Karpas-422 (cell line): ENCODE data around the gene TERB2. TPM values are rescaled to one million over a fixed set of nuclear protein-coding genes. Genes with fewer than 3 reads are reported as not detected.
"Not testable (repeated sequence)": the region's sequence is repeated elsewhere in the genome, so short reads cannot be mapped to it uniquely, and the experiment has no call there.

Experiments used
- DNase-seq: peaks from one replicate; pipeline ENCODE4 v3.0.0-alpha.2; 2015
- H2AFZ ChIP-seq: fragments of 200-600 bp; sonication (generic); 2 replicates; pipeline ENCODE4 v1.6.1; 2014; ENCODE audit warnings: antibody characterized with exemption, low read length, mixed read lengths
- H3K27ac ChIP-seq: fragments of 200-600 bp; sonication (generic); 2 replicates; pipeline ENCODE4 v1.5.1; 2014; ENCODE audit warnings: mild to moderate bottlenecking, low read length, moderate library complexity
- H3K27me3 ChIP-seq: fragments of 200-600 bp; sonication (generic); 2 replicates; pipeline ENCODE4 v1.6.1; 2014; ENCODE audit warnings: low read length, mixed read lengths
- H3K36me3 ChIP-seq: fragments of 200-600 bp; sonication (generic); 2 replicates; pipeline ENCODE4 v1.6.1; 2014; ENCODE audit warnings: low read length, mixed read lengths; ENCODE audit not compliant: insufficient read depth
- H3K4me1 ChIP-seq: fragments of 200-600 bp; sonication (generic); 2 replicates; pipeline ENCODE4 v1.6.1; 2014; ENCODE audit warnings: mild to moderate bottlenecking, low read length, mixed read lengths
- H3K4me2 ChIP-seq: fragments of 200-600 bp; sonication (generic); 2 replicates; pipeline ENCODE4 v1.6.1; 2014; ENCODE audit warnings: low read length, low read depth, mild to moderate bottlenecking; ENCODE audit not compliant: poor library complexity, severe bottlenecking
- H3K4me3 ChIP-seq: fragments of 200-600 bp; sonication (generic); 2 replicates; pipeline ENCODE4 v1.5.1; 2014; ENCODE audit warnings: mild to moderate bottlenecking, antibody characterized with exemption, low read length, mixed read lengths
- H3K79me2 ChIP-seq: fragments of 200-600 bp; sonication (generic); 2 replicates; pipeline ENCODE4 v1.6.1; 2014; ENCODE audit warnings: mild to moderate bottlenecking, low read length, mixed read lengths
- H3K9ac ChIP-seq: fragments of 200-600 bp; sonication (generic); 2 replicates; pipeline ENCODE4 v1.6.0; 2014; ENCODE audit warnings: low read length
- H3K9me2 ChIP-seq: fragments of 200-600 bp; sonication (generic), shearing (Covaris generic); replicated peaks from 2 replicates; pipeline ENCODE4 v1.6.0; 2014; ENCODE audit warnings: mild to moderate bottlenecking, low read length, moderate library complexity; ENCODE audit not compliant: insufficient read depth
- H3K9me3 ChIP-seq: fragments of 300-700, 200-600 bp; sonication (generic); 2 replicates; pipeline ENCODE4 v1.6.1; 2014; ENCODE audit warnings: low read length, mixed read lengths
- H4K20me1 ChIP-seq: fragments of 200-600 bp; sonication (generic); 2 replicates; pipeline ENCODE4 v1.6.1; 2014; ENCODE audit warnings: mild to moderate bottlenecking, antibody characterized with exemption, low read length, low read depth; ENCODE audit not compliant: insufficient read depth
- total RNA-seq: library from RNA; depleted of rRNA; stranded (reverse); fragments of >200 nt; shearing (Covaris generic); gene quantifications from 2 replicates; pipeline ENCODE4 v1.2.3, GENCODE V29; 2014; ENCODE audit warnings: low replicate concordance

TERB2 gene
- total RNA-seq, 1 experiment from 2014 or later, result not detected

GRCh38 chr15:44958302-44958701, 1.8 kb downstream of the TERB2 start:
- H3K9me3 ChIP-seq, H3K27me3 ChIP-seq, H2AFZ ChIP-seq, H3K9ac ChIP-seq, H3K4me1 ChIP-seq, H3K4me3 ChIP-seq, H3K9me2 ChIP-seq, H3K79me2 ChIP-seq, H3K4me2 ChIP-seq, DNase-seq, H4K20me1 ChIP-seq, H3K27ac ChIP-seq, H3K36me3 ChIP-seq: not testable (repeated sequence)

GRCh38 chr15:44968475-44968874, 12.0 kb downstream of the TERB2 start:
- no peak for DNase-seq
- Histone ChIP-seq H2AFZ (no peak overlapping the region), H3K9ac (no peak overlapping the region), H4K20me1 (no peaks in the 10 kb centered on the region), H3K27ac (no peak overlapping the region), H3K79me2 (no peaks in the 10 kb centered on the region), H3K9me2 (no peaks in the 10 kb centered on the region), H3K27me3 (no peaks in the 10 kb centered on the region), H3K4me2 (no peak overlapping the region), H3K36me3 (no peaks in the 10 kb centered on the region), H3K4me3 (no peak overlapping the region), H3K9me3 (no peaks in the 10 kb centered on the region), H3K4me1 (no peaks in the 10 kb centered on the region)

- Histone ChIP-seq H3K79me2 (no peaks in the 10 kb centered on the region), H3K9me3 (no peaks in the 10 kb centered on the region), H3K4me3 (no peak overlapping the region), H4K20me1 (no peaks in the 10 kb centered on the region), H3K9ac (no peak overlapping the region), H3K27me3 (no peaks in the 10 kb centered on the region), H3K27ac (no peak overlapping the region), H3K36me3 (no peaks in the 10 kb centered on the region), H3K4me2 (no peak overlapping the region), H3K4me1 (no peaks in the 10 kb centered on the region), H3K9me2 (no peaks in the 10 kb centered on the region), H2AFZ (no peak overlapping the region)
- DNase-seq, result no peak
Measured at GRCh38 chr15:44971036-44971435, 14.5 kb downstream of the TERB2 start.

- not testable (repeated sequence) for H2AFZ ChIP-seq, DNase-seq, H3K79me2 ChIP-seq, H3K4me2 ChIP-seq, H3K27ac ChIP-seq, H3K36me3 ChIP-seq, H3K9ac ChIP-seq, H3K9me3 ChIP-seq, H3K9me2 ChIP-seq, H4K20me1 ChIP-seq, H3K27me3 ChIP-seq, H3K4me1 ChIP-seq, H3K4me3 ChIP-seq
Measured at GRCh38 chr15:44976183-44976582, 19.7 kb downstream of the TERB2 start.

- H3K4me3 ChIP-seq, H3K9ac ChIP-seq, H3K4me1 ChIP-seq, H4K20me1 ChIP-seq, H2AFZ ChIP-seq, H3K36me3 ChIP-seq, H3K27ac ChIP-seq, H3K4me2 ChIP-seq, DNase-seq, H3K27me3 ChIP-seq, H3K9me2 ChIP-seq, H3K9me3 ChIP-seq, H3K79me2 ChIP-seq: not testable (repeated sequence)
Measured at GRCh38 chr15:44977781-44978180, 21.3 kb downstream of the TERB2 start.

- H3K36me3 ChIP-seq, H3K79me2 ChIP-seq, H3K9me3 ChIP-seq, H3K4me1 ChIP-seq, H3K9me2 ChIP-seq, H2AFZ ChIP-seq, H4K20me1 ChIP-seq, H3K9ac ChIP-seq, H3K27me3 ChIP-seq, H3K4me3 ChIP-seq, H3K4me2 ChIP-seq, H3K27ac ChIP-seq, DNase-seq: not testable (repeated sequence)
Measured at GRCh38 chr15:44979617-44980339, 23.3 kb downstream of the TERB2 start.

GRCh38 chr15:44984144-44984543, 27.7 kb downstream of the TERB2 start:
- not testable (repeated sequence) for H3K4me3 ChIP-seq, H3K27me3 ChIP-seq, H3K4me2 ChIP-seq, H3K36me3 ChIP-seq, H3K27ac ChIP-seq, DNase-seq, H3K9me3 ChIP-seq, H3K9me2 ChIP-seq, H3K79me2 ChIP-seq, H3K4me1 ChIP-seq, H2AFZ ChIP-seq, H4K20me1 ChIP-seq, H3K9ac ChIP-seq

GRCh38 chr15:44986346-44987055, 30.0 kb downstream of the TERB2 start:
- not testable (repeated sequence) for DNase-seq, H3K9me3 ChIP-seq, H3K27me3 ChIP-seq, H4K20me1 ChIP-seq, H3K36me3 ChIP-seq, H3K4me3 ChIP-seq, H3K9ac ChIP-seq, H2AFZ ChIP-seq, H3K27ac ChIP-seq, H3K4me2 ChIP-seq, H3K79me2 ChIP-seq, H3K4me1 ChIP-seq, H3K9me2 ChIP-seq
